Gastrocnemius medialis (tissue), 4 donors: ENCODE data around the gene RALGPS2. TPM values are rescaled to one million over a fixed set of nuclear protein-coding genes. Genes with fewer than 3 reads are reported as not detected.

Source experiments
- ATAC-seq, 2 donors: fragments of 150-250 bp; one replicate each; pipeline ENCODE4 v1.9.1; 2016
- DNase-seq, 2 donors: peaks; one replicate each; pipeline ENCODE4 v3.0.0-alpha.2; 2019
- H3K27ac ChIP-seq, 4 donors: fragments of 200-600 bp; sonication (generic); 1 replicate in 1 of 4; 2 replicates in 3 of 4; pipeline ENCODE4 v1.5.1; 2016 to 2018; ENCODE audit warnings: mild to moderate bottlenecking in 2 of 4, moderate library complexity in 1 of 4
- H3K27me3 ChIP-seq, 3 donors: fragments of 200-600 bp; sonication (generic) in 2 of 3; 1 replicate in 1 of 3; 2 replicates in 2 of 3; pipeline versions ENCODE4 v1.5.1 to v1.6.0; 2016 to 2019; ENCODE audit warnings: mild to moderate bottlenecking in 1 of 3, moderate library complexity in 1 of 3
- H3K36me3 ChIP-seq, 2 donors: fragments of 200-600 bp; sonication (generic) in 1 of 2; one replicate each; pipeline ENCODE4 v1.5.1; 2017 to 2018
- H3K4me1 ChIP-seq, 2 donors: fragments of 200-600 bp; sonication (generic) in 1 of 2; one replicate each; pipeline ENCODE4 v1.5.1; 2016 to 2017; ENCODE audit warnings: mild to moderate bottlenecking in 2 of 2
- H3K4me3 ChIP-seq, 4 donors: fragments of 200-600 bp; sonication (generic) in 3 of 4; 1 replicate in 1 of 4; 2 replicates in 3 of 4; pipeline ENCODE4 v1.5.1; 2016 to 2019; ENCODE audit warnings: mild to moderate bottlenecking in 2 of 4
- H3K9me3 ChIP-seq, 3 donors: fragments of 200-600 bp; sonication (generic) in 2 of 3; 1 replicate in 1 of 3; 2 replicates in 2 of 3; pipeline ENCODE4 v1.5.1; 2016 to 2019
- CTCF ChIP-seq, 5 experiments: fragments of 450-650 bp in 3 of 5; fragments of 200-600 bp in 2 of 5; sonication (generic) in 2 of 5; IDR thresholded peaks in 4 of 5; conservative IDR thresholded peaks in 1 of 5; 1 replicate in 4 of 5; 2 replicates in 1 of 5; pipeline ENCODE4 v1.5.1; 2016 to 2019; ENCODE audit warnings: antibody characterized with exemption in 5 of 5, mild to moderate bottlenecking in 3 of 5, moderate library complexity in 3 of 5
- POLR2A ChIP-seq, 2 donors: fragments of 450-650 bp; IDR thresholded peaks; one replicate each; pipeline ENCODE4 v1.6.1; 2017; ENCODE audit warnings: antibody characterized with exemption in 2 of 2, mild to moderate bottlenecking in 2 of 2, moderate library complexity in 2 of 2
- in situ Hi-C, 4 donors: fragments of 200-750 bp; cut with MboI; loops; one replicate each; pipeline versions ENCODE4 v1.15.0 to v1.8.0; 2017; ENCODE audit warnings: low sequenced_read_pairs in 4 of 4
- intact Hi-C: fragments of 100-400 bp; cut with DNase I; formaldehyde crosslinking; loops from one replicate; pipeline ENCODE4 v1.15.1; 2023; ENCODE audit warnings: low total_unique reads
- total RNA-seq, 4 donors: library from RNA; depleted of rRNA; stranded (reverse); fragments of >200 nt; gene quantifications; one replicate each; pipeline versions ENCODE4 v1.1.0 to v1.2.3, GENCODE V29; 2016

The RALGPS2 gene
- total RNA-seq, 4 donors from 2014 or later, result 1.1 to 6.5 (median 2.5) TPM

GRCh38 chr1:178928041-178928440 lies 203.0 kb downstream of the RALGPS2 start:
- ATAC-seq (no peak), DNase-seq (no peak)
- Histone ChIP-seq H3K27ac (no peak overlapping the region), H3K36me3 (no peaks in the 10 kb centered on the region), H3K27me3 (no peaks in the 10 kb centered on the region), H3K9me3 (no peaks in the 10 kb centered on the region), H3K4me3 (no peak overlapping the region), H3K4me1 (peaks cover 4 to 19% of the 10 kb centered on the region in 2 donors)
- TF ChIP-seq POLR2A (IDR thresholded peaks at IDR 0.05), result no peak
- intact Hi-C loops, result no loop called here
- in situ Hi-C loops, result no loop called here

GRCh38 chr1:178928976-178929375 lies 203.9 kb downstream of the RALGPS2 start:
- intact Hi-C loops, result no loop called here
- peak overlapping the region in 1 of 4 donors; percentile 25 for H3K27ac ChIP-seq
- H3K36me3 ChIP-seq, result no peaks in the 10 kb centered on the region
- H3K4me1 ChIP-seq, result peaks cover 4 to 23% of the 10 kb centered on the region in 2 donors
- ATAC-seq (no peak), DNase-seq (no peak)
- H3K4me3 ChIP-seq, result no peak overlapping the region
- in situ Hi-C loops, result no loop called here
- no peak for TF ChIP-seq CTCF (IDR thresholded peaks at IDR 0.05 in 4 of 5, conservative IDR thresholded peaks at IDR 0.05 in 1 of 5)
- TF ChIP-seq POLR2A (IDR thresholded peaks at IDR 0.05), result no peak
- no peaks in the 10 kb centered on the region for H3K27me3 ChIP-seq
- no peaks in the 10 kb centered on the region for H3K9me3 ChIP-seq

GRCh38 chr1:178931858-178932551 lies 207.0 kb downstream of the RALGPS2 start:
- no peak for TF ChIP-seq POLR2A (IDR thresholded peaks at IDR 0.05)
- TF ChIP-seq CTCF (IDR thresholded peaks at IDR 0.05 in 4 of 5, conservative IDR thresholded peaks at IDR 0.05 in 1 of 5), result no peak
- in situ Hi-C loops, result no loop called here
- DNase-seq (peak; percentile 75 to 77), ATAC-seq (peak; percentile 83 to 88)
- H3K36me3 ChIP-seq, result no peaks in the 10 kb centered on the region
- H3K4me3 ChIP-seq, result no peak overlapping the region
- no peaks in the 10 kb centered on the region for H3K9me3 ChIP-seq
- peaks cover 4 to 33% of the 10 kb centered on the region in 2 donors for H3K4me1 ChIP-seq
- no peaks in the 10 kb centered on the region for H3K27me3 ChIP-seq
- intact Hi-C loops, result no loop called here
- H3K27ac ChIP-seq, result peak overlapping the region; percentile 47 to 70 (median 61)

- no peaks in the 10 kb centered on the region for H3K9me3 ChIP-seq
- ATAC-seq, result no peak
- H3K4me3 ChIP-seq, result no peak overlapping the region
- TF ChIP-seq CTCF (IDR thresholded peaks at IDR 0.05 in 4 of 5, conservative IDR thresholded peaks at IDR 0.05 in 1 of 5) (no peak), POLR2A (IDR thresholded peaks at IDR 0.05) (no peak)
- no peak for DNase-seq
- no peaks in the 10 kb centered on the region for H3K36me3 ChIP-seq
- peak overlapping the region in 3 of 4 donors; percentile 47 to 65 (median 52) for H3K27ac ChIP-seq
- in situ Hi-C loops, result no loop called here
- peaks cover 4 to 33% of the 10 kb centered on the region in 2 donors for H3K4me1 ChIP-seq
- H3K27me3 ChIP-seq, result no peaks in the 10 kb centered on the region
- intact Hi-C loops, result no loop called here
These were observed 207.5 kb downstream of the RALGPS2 start for GRCh38 chr1:178932552-178932906.

- DNase-seq, result no peak
- intact Hi-C loops, result no loop called here
These were observed 208.1 kb downstream of the RALGPS2 start for GRCh38 chr1:178933105-178933561.

More at GRCh38 chr1:178933105-178933561, 208.1 kb downstream of the RALGPS2 start:
- Histone ChIP-seq H3K27ac (peak overlapping the region in 3 of 4 donors; percentile 47 to 73 (median 65)), H3K27me3 (no peaks in the 10 kb centered on the region), H3K4me1 (peaks cover 4 to 36% of the 10 kb centered on the region in 2 donors), H3K36me3 (no peaks in the 10 kb centered on the region), H3K4me3 (no peak overlapping the region), H3K9me3 (no peaks in the 10 kb centered on the region)
- no peak for ATAC-seq
- TF ChIP-seq POLR2A (IDR thresholded peaks at IDR 0.05), result no peak
- no peak for TF ChIP-seq CTCF (IDR thresholded peaks at IDR 0.05 in 4 of 5, conservative IDR thresholded peaks at IDR 0.05 in 1 of 5)
- in situ Hi-C loops, result no loop called here
